RWPE1 (cell line): ENCODE results near the gene FAM168B.

Experiments
- CTCF ChIA-PET: fragments of 350-600 bp; sonication (Branson Sonifier 250); formaldehyde crosslinking; extraction: SDS; loops from one replicate; lab custom pipeline; 2021; lab: Yijun Ruan, JAX
- POLR2A ChIA-PET: fragments of 400-600 bp; formaldehyde crosslinking; extraction: SDS; loops from one replicate; lab custom pipeline; 2020; ENCODE audit warnings: antibody characterized with exemption; ENCODE audit not compliant: low non-redundant PET; lab: Yijun Ruan, JAX
- DNase-seq: peaks from one replicate; pipeline ENCODE4 v3.0.0; 2012; ENCODE audit warnings: low spot score
- H3K27ac ChIP-seq: fragments of 450-650 bp; 2 replicates; pipeline ENCODE4 v1.5.1; 2017
- CTCF ChIP-seq: fragments of 450-650 bp; conservative IDR thresholded peaks from 2 replicates; pipeline ENCODE4 v1.5.1; 2017; ENCODE audit warnings: low read depth, mild to moderate bottlenecking

The FAM168B gene

GRCh38 chr2:131127076-131127475 is 33.8 kb upstream of the FAM168B start:
- TF ChIP-seq CTCF = no peak
- POLR2A ChIA-PET = no interaction called here
- CTCF ChIA-PET = no interaction called here
- no peak overlapping the region for H3K27ac ChIP-seq
- DNase-seq = no peak

- TF ChIP-seq CTCF = no peak
- H3K27ac ChIP-seq = no peak overlapping the region
- CTCF ChIA-PET = no interaction called here
- POLR2A ChIA-PET = no interaction called here
- DNase-seq = no peak
Measured at GRCh38 chr2:131126436-131126835, 33.2 kb upstream of the FAM168B start.

DNA sequence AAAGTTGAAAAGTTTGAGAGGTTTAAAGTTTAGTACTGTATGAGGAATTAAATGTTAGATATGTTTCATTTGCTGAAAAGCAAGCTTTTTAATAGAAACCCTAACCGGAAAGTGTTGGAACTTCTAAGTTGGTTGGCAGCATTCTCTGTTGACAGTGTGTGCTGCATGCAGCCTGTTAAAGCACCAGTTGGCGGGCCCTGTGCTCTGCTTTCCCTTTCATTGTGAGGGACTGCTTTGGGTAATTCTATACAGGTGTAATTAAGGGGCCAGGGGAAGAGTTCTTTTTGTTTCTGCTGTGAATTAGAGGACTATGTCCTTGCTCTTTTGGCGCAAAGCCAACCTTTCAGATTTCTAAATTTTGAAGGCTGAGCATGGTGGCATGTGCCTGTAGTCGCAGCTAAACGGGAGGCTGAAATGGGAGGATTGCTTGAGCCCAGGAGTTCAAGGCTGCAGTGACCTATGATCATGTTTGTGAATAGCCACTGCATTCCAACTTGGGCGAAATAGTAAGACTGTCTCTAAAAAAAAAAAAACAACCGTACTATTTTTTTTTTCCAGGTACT is 32.0 kb upstream of the FAM168B start:
- no peak overlapping the region for H3K27ac ChIP-seq
- DNase-seq = no peak
- ChIA-PET POLR2A (no interaction called here), CTCF (no interaction called here)
- TF ChIP-seq CTCF = no peak

DNA sequence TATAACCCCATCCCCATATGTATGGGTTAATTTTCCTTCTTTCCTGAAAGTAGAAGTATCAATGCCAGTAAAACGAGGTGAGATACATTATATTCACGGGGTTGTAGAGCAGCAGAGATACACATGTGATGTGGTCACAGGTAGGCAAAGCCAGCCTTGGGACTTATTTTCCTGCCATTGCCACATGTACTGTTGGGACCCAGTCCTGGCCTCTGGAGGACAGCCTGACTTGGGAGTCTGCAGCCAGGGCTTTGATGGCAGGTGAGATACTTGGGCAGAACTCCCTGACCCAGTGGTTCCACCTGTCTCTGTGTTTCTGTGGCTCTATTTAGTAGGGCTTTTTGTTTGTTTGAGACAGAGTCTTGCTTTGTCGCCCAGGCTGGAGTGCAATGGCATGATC is 29.9 kb upstream of the FAM168B start:
- DNase-seq = no peak
- ChIA-PET POLR2A (no interaction called here), CTCF (interaction anchor here (0.6 kb wide), 1 partner anchor 9 kb away, joined by 6 read pairs; no protein-coding TSS in a partner anchor)
- TF ChIP-seq CTCF = no peak
- no peak overlapping the region for H3K27ac ChIP-seq

- ChIA-PET POLR2A (no interaction called here), CTCF (no interaction called here)
- no peak for TF ChIP-seq CTCF
- no peak for DNase-seq
- no peak overlapping the region for H3K27ac ChIP-seq
Measured at GRCh38 chr2:131122496-131122895, 29.2 kb upstream of the FAM168B start.

- H3K27ac ChIP-seq = no peak overlapping the region
- ChIA-PET POLR2A (no interaction called here), CTCF (no interaction called here)
- TF ChIP-seq CTCF = no peak
- no peak for DNase-seq
Measured at GRCh38 chr2:131121464-131121863, 28.2 kb upstream of the FAM168B start.

DNA sequence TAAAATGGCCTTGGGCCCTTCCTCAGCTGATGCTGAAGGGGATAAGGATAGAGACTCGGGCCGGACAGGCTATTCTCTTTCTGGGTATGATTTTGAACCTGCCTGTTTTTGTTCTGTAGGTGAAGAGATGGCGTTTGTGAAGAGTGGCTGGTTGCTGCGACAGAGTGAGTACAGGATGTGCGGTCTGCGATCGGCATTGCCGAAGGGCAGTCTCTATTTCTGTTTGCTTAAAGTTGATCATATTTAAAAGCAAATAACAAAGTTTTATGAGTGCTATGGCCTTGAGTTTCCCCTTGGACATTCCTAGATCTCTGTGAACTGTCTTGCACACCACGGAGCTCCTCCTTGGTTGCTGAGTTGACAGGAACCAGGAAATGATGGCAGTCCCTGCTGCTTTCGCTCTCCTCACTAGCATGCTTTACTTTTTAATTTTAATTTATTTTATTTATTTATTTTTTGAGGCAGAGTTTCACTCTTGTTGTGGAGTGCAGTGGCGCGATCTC is 27.6 kb upstream of the FAM168B start:
- POLR2A ChIA-PET = no interaction called here
- no peak for TF ChIP-seq CTCF
- CTCF ChIA-PET = no interaction called here
- no peak for DNase-seq
- H3K27ac ChIP-seq = no peak overlapping the region
